GM12872 (cell line): ENCODE data around the gene DPP6.

Experiments used
- TF ChIP-seq, protein P1 (sequence below): IDR thresholded peaks from 3 replicates; pipeline ENCODE4 v1.5.1; 2011; ENCODE audit warnings: low read depth, mild to moderate bottlenecking, low read length, moderate library complexity; ENCODE audit not compliant: insufficient read depth

DPP6 gene

DNA sequence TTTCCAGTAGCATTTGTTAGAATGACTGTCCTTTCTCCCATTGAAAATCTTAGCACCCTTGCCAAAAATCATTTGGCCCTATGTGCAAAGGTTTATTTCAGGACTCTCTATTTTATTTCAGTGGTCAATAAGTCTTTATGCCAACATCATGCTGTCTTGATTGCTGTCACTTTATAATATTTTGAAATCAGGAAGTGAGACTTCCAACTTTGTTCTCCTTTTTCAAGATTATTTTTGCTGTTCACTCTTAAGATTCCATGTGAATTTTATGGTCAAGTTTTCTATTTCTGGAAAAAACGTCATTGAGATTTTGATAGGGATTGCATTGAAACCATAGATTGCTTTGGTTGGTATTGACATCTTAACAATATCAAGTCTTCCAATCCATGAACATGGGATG lies 885.6 kb downstream of the DPP6 start:
- TF ChIP-seq, protein P1, sequence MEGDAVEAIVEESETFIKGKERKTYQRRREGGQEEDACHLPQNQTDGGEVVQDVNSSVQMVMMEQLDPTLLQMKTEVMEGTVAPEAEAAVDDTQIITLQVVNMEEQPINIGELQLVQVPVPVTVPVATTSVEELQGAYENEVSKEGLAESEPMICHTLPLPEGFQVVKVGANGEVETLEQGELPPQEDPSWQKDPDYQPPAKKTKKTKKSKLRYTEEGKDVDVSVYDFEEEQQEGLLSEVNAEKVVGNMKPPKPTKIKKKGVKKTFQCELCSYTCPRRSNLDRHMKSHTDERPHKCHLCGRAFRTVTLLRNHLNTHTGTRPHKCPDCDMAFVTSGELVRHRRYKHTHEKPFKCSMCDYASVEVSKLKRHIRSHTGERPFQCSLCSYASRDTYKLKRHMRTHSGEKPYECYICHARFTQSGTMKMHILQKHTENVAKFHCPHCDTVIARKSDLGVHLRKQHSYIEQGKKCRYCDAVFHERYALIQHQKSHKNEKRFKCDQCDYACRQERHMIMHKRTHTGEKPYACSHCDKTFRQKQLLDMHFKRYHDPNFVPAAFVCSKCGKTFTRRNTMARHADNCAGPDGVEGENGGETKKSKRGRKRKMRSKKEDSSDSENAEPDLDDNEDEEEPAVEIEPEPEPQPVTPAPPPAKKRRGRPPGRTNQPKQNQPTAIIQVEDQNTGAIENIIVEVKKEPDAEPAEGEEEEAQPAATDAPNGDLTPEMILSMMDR, result no peak

DNA sequence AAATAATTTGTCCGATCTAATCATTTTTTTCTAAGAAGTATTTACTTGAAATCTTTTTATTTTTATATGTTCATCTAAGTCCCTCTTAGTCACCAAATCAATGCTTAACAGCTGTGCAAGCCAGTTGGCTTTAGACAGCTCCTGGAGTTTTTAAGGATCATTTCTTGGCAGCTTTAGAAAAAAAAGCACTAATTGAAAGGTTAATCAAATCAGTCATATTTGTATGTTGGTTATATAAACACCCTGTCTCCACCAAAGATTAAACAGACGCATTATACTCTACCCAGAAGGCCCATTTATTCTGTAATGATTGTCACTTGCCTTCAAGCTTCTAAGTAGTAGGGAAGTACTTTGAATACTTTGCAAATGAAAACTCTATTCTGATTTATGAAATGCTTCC lies 890.5 kb downstream of the DPP6 start:
- TF ChIP-seq, protein P1, result no peak
